ENCODE measurements around the gene ZNF518A.

The ZNF518A gene

GRCh38 chr10:96129387-96130325 is at the start of gene ZNF518A:
ZNF518A (plus strand) TSS chr10:96130297; CDS start chr10:96156323, 26,026 bp downstream.
- DNase-seq (ENCODE audit: low read depth in 2 of 2): peak; percentile 95 to 96

GRCh38 chr10:96082153-96082552 is 47.9 kb upstream of the ZNF518A start:
- DNase-seq (ENCODE audit: low read depth in 2 of 2): no peak

GRCh38 chr10:96082748-96083147 is 47.3 kb upstream of the ZNF518A start:
- no peak for DNase-seq (ENCODE audit: low read depth in 2 of 2)

- DNase-seq (ENCODE audit: low read depth in 2 of 2): no peak
Observed at GRCh38 chr10:96089116-96089515, 41.0 kb upstream of the ZNF518A start.

- DNase-seq (ENCODE audit: low read depth in 2 of 2): peak; percentile 93 to 94
Observed at GRCh38 chr10:96089670-96090462, 40.2 kb upstream of the ZNF518A start.

GRCh38 chr10:96090463-96090800 is 39.7 kb upstream of the ZNF518A start:
- no peak for DNase-seq (ENCODE audit: low read depth in 2 of 2)

GRCh38 chr10:96092999-96093767 is 36.9 kb upstream of the ZNF518A start:
- DNase-seq (ENCODE audit: low read depth in 2 of 2): no peak

- DNase-seq (ENCODE audit: low read depth in 2 of 2): no peak
Observed at GRCh38 chr10:96093948-96094347, 36.1 kb upstream of the ZNF518A start.

GRCh38 chr10:96096958-96097357 is 33.1 kb upstream of the ZNF518A start:
- DNase-seq (ENCODE audit: low read depth in 2 of 2): no peak

- DNase-seq (ENCODE audit: low read depth in 2 of 2): no peak
Observed at GRCh38 chr10:96097865-96098264, 32.2 kb upstream of the ZNF518A start.

GRCh38 chr10:96107623-96108038 is 22.5 kb upstream of the ZNF518A start:
- DNase-seq (ENCODE audit: low read depth in 2 of 2): no peak

GRCh38 chr10:96112531-96112930 is 17.6 kb upstream of the ZNF518A start:
- DNase-seq (ENCODE audit: low read depth in 2 of 2): no peak

GRCh38 chr10:96118604-96119450 is 11.3 kb upstream of the ZNF518A start:
- DNase-seq (ENCODE audit: low read depth in 2 of 2): no peak

GRCh38 chr10:96122824-96123223 is 7.3 kb upstream of the ZNF518A start:
- no peak for DNase-seq (ENCODE audit: low read depth in 2 of 2)

- no peak for DNase-seq (ENCODE audit: low read depth in 2 of 2)
Observed at GRCh38 chr10:96124230-96125141, 5.6 kb upstream of the ZNF518A start.

GRCh38 chr10:96125142-96125515 is 5.0 kb upstream of the ZNF518A start:
- no peak for DNase-seq (ENCODE audit: low read depth in 2 of 2)

GRCh38 chr10:96130326-96130995 is 364 bp downstream of the ZNF518A start:
- no peak for DNase-seq (ENCODE audit: low read depth in 2 of 2)

GRCh38 chr10:96131621-96132020 is 1.5 kb downstream of the ZNF518A start:
- no peak for DNase-seq (ENCODE audit: low read depth in 2 of 2)

GRCh38 chr10:96133135-96133534 is 3.0 kb downstream of the ZNF518A start:
- no peak for DNase-seq (ENCODE audit: low read depth in 2 of 2)
